Testis (tissue), 2 donors: Measurements from ENCODE around the gene CNBD2.

Experiments
- POLR2A ChIP-seq: fragments of 450-650 bp; IDR thresholded peaks from one replicate; pipeline ENCODE4 v1.6.1; 2017; ENCODE audit warnings: antibody characterized with exemption, mild to moderate bottlenecking, moderate library complexity
- TF ChIP-seq, protein P1 (sequence below), 3 experiments: fragments of 450-650 bp in 2 of 3; fragments of 200-600 bp in 1 of 3; sonication (generic) in 1 of 3; IDR thresholded peaks; one replicate each; pipeline ENCODE4 v1.5.1; 2016 to 2019; ENCODE audit warnings: antibody characterized with exemption in 3 of 3, mild to moderate bottlenecking in 2 of 3, moderate library complexity in 1 of 3

DNA sequence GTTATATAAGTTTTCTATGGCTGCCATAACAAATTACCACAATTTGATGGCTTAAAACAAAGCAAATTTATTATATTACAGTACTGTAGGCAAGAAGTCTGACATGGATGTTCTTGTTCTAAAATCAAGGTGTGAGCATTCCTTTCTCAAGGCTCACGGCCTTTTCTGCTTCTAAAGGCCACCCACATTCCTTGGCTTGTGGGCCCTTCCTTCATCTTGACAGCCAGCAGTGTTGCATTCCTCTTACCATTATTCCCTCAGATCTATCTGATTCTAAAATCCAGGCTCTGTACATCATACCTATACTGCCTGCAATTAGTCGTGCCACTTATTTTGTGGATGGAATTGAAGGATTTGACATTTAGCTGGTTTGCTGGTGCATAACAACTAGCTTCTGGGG, 3.6 kb downstream of the CNBD2 start:
- TF ChIP-seq POLR2A = no peak
- TF ChIP-seq, protein P1, sequence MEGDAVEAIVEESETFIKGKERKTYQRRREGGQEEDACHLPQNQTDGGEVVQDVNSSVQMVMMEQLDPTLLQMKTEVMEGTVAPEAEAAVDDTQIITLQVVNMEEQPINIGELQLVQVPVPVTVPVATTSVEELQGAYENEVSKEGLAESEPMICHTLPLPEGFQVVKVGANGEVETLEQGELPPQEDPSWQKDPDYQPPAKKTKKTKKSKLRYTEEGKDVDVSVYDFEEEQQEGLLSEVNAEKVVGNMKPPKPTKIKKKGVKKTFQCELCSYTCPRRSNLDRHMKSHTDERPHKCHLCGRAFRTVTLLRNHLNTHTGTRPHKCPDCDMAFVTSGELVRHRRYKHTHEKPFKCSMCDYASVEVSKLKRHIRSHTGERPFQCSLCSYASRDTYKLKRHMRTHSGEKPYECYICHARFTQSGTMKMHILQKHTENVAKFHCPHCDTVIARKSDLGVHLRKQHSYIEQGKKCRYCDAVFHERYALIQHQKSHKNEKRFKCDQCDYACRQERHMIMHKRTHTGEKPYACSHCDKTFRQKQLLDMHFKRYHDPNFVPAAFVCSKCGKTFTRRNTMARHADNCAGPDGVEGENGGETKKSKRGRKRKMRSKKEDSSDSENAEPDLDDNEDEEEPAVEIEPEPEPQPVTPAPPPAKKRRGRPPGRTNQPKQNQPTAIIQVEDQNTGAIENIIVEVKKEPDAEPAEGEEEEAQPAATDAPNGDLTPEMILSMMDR (IDR thresholded peaks at IDR 0.05) = no peak
